Panc1 (cell line): ENCODE results near the gene LRRC9.

Source experiments
- POLR2AphosphoS5 ChIP-seq: IDR thresholded peaks from 2 replicates; pipeline ENCODE4 v1.6.1; 2012; ENCODE audit warnings: mild to moderate bottlenecking, low read depth, low read length, moderate library complexity
- TCF7L2 ChIP-seq: IDR thresholded peaks from 2 replicates; pipeline ENCODE4 v1.6.1; 2011; ENCODE audit warnings: mild to moderate bottlenecking, low read depth, low read length, inconsistent platforms
- TF ChIP-seq, protein P1 (sequence below): fragments of 450-650 bp; IDR thresholded peaks from 2 replicates; pipeline ENCODE4 v1.5.1; 2017; ENCODE audit warnings: mild to moderate bottlenecking

DNA sequence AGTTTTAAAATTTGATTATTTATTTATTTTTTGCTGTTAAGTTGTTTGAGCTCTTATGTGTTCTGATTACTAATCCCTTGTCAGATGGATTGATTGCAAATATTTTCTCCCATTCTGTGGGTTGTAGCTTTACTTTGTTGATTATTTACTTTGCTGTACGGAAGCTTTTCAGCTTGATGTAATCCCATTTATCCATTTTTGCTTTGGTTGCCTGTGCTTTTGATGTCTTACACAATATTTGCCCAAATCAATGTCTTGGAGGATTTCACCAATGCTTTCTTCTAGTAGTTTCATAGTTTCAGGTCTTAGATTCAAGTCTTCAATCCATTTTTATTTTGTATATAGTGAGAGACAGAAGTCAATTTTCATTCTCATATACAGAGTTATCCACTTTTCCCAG is 115.2 kb downstream of the LRRC9 start:
- TF ChIP-seq, protein P1, sequence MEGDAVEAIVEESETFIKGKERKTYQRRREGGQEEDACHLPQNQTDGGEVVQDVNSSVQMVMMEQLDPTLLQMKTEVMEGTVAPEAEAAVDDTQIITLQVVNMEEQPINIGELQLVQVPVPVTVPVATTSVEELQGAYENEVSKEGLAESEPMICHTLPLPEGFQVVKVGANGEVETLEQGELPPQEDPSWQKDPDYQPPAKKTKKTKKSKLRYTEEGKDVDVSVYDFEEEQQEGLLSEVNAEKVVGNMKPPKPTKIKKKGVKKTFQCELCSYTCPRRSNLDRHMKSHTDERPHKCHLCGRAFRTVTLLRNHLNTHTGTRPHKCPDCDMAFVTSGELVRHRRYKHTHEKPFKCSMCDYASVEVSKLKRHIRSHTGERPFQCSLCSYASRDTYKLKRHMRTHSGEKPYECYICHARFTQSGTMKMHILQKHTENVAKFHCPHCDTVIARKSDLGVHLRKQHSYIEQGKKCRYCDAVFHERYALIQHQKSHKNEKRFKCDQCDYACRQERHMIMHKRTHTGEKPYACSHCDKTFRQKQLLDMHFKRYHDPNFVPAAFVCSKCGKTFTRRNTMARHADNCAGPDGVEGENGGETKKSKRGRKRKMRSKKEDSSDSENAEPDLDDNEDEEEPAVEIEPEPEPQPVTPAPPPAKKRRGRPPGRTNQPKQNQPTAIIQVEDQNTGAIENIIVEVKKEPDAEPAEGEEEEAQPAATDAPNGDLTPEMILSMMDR: no peak
- TF ChIP-seq POLR2AphosphoS5 (no peak), TCF7L2 (no peak)
